Neural progenitor cell (in vitro differentiated cells): ENCODE data around the gene L3HYPDH. TPM values are rescaled to one million over a fixed set of nuclear protein-coding genes. Genes with fewer than 3 reads are reported as not detected.

ENCODE experiments used
- DNase-seq: peaks from one replicate; pipeline ENCODE4 v3.0.0-alpha.2; 2016; ENCODE audit warnings: low spot score
- H2AFZ ChIP-seq: fragments of 200-600 bp; sonication (generic); replicated peaks from 2 replicates; pipeline ENCODE4 v1.6.1; 2016; ENCODE audit warnings: antibody characterized with exemption
- H3F3A ChIP-seq: fragments of 200-600 bp; sonication (generic); 2 replicates; pipeline ENCODE4 v1.6.1; 2016; ENCODE audit warnings: antibody characterized with exemption, low read depth
- H3K27ac ChIP-seq: fragments of 200-600 bp; sonication (generic); 2 replicates; pipeline ENCODE4 v1.5.1; 2016; ENCODE audit warnings: mild to moderate bottlenecking
- H3K27me3 ChIP-seq: fragments of 200-600 bp; sonication (generic); 2 replicates; pipeline ENCODE4 v1.6.1; 2016; ENCODE audit warnings: mild to moderate bottlenecking, moderate library complexity
- H3K36me3 ChIP-seq: fragments of 200-600 bp; sonication (generic); 2 replicates; pipeline ENCODE4 v1.5.1; 2016
- H3K4me1 ChIP-seq: fragments of 200-600 bp; sonication (generic); 2 replicates; pipeline ENCODE4 v1.6.1; 2016; ENCODE audit warnings: mixed run types
- H3K4me2 ChIP-seq: fragments of 200-600 bp; sonication (generic); 2 replicates; pipeline ENCODE4 v1.6.1; 2016
- H3K4me3 ChIP-seq: fragments of 200-600 bp; sonication (generic); 2 replicates; pipeline ENCODE4 v1.5.1; 2016
- H3K79me2 ChIP-seq: fragments of 200-600 bp; sonication (generic); 2 replicates; pipeline ENCODE4 v1.6.1; 2016; ENCODE audit warnings: low read depth
- H3K9ac ChIP-seq: fragments of 200-600 bp; sonication (generic); 2 replicates; pipeline ENCODE4 v1.6.1; 2016
- H3K9me3 ChIP-seq: fragments of 200-600 bp; sonication (generic); 2 replicates; pipeline ENCODE4 v1.5.1; 2016; ENCODE audit warnings: low read depth
- H4K20me1 ChIP-seq: fragments of 200-600 bp; sonication (generic); 2 replicates; pipeline ENCODE4 v1.6.1; 2016; ENCODE audit warnings: low read depth
- H3K27ac Mint-ChIP-seq: 3 replicates; pipeline ENCODE4 v1.8.0; 2021; ENCODE audit warnings: mixed read lengths
- H3K27me3 Mint-ChIP-seq: 2 replicates; pipeline ENCODE4 v1.8.0; 2022; ENCODE audit warnings: low read depth, mild to moderate bottlenecking, inconsistent platforms, moderate library complexity, mixed read lengths; ENCODE audit not compliant: insufficient read depth
- H3K36me3 Mint-ChIP-seq: 3 replicates; pipeline ENCODE4 v1.8.0; 2021; ENCODE audit warnings: mixed read lengths
- H3K4me1 Mint-ChIP-seq: 3 replicates; pipeline ENCODE4 v1.8.0; 2021; ENCODE audit warnings: mixed read lengths
- H3K4me3 Mint-ChIP-seq: 3 replicates; pipeline ENCODE4 v1.8.0; 2021; ENCODE audit warnings: mild to moderate bottlenecking, moderate library complexity, mixed read lengths
- H3K9me3 Mint-ChIP-seq: 3 replicates; pipeline ENCODE4 v1.8.0; 2020; ENCODE audit warnings: mixed read lengths
- CTCF ChIP-seq: fragments of 200-600 bp; sonication (generic); IDR thresholded peaks from 2 replicates; pipeline ENCODE4 v1.5.1; 2017; ENCODE audit warnings: antibody characterized with exemption, mild to moderate bottlenecking
- EZH2 ChIP-seq: fragments of 200-600 bp; sonication (generic); IDR thresholded peaks from 2 replicates; pipeline ENCODE4 v1.6.1; 2017; ENCODE audit warnings: antibody characterized with exemption, mild to moderate bottlenecking, moderate library complexity
- EZH2phosphoT487 ChIP-seq: fragments of 200-600 bp; sonication (generic); IDR thresholded peaks from 2 replicates; pipeline ENCODE4 v1.6.1; 2017; ENCODE audit warnings: antibody characterized with exemption
- total RNA-seq: library from RNA; depleted of rRNA; stranded (reverse); fragments of >200 nt; gene quantifications from 2 replicates; pipeline ENCODE4 v1.2.3, GENCODE V29; 2015; ENCODE audit warnings: low replicate concordance

L3HYPDH gene
- 20.8 and 24.4 TPM in 2 replicates for total RNA-seq

GRCh38 chr14:59483819-59484638 is at the start of gene L3HYPDH, which contains the start of gene JKAMP:
Gene L3HYPDH (minus strand): TSS chr14:59484408. CDS start chr14:59484316, 92 bp downstream.
Gene JKAMP (plus strand): TSS chr14:59484517. CDS start chr14:59484590, 73 bp downstream.
- Histone ChIP-seq H3K27me3 (no peaks in the 10 kb centered on the region), H3K79me2 (peaks cover 70% of the 10 kb centered on the region), H3K4me3 (peak within 1 kb of the TSS; percentile 74), H3K36me3 (peaks cover 14% of the 10 kb centered on the region), H3F3A (peaks cover 7% of the 10 kb centered on the region), H3K4me2 (peak within 1 kb of the TSS; percentile 89), H4K20me1 (peaks cover 34% of the 10 kb centered on the region), H3K27ac (peak within 1 kb of the TSS; percentile 79), H2AFZ (peak within 1 kb of the TSS; percentile 90), H3K9me3 (no peaks in the 10 kb centered on the region), H3K9ac (peak within 1 kb of the TSS; percentile 77), H3K4me1 (peaks cover 10% of the 10 kb centered on the region)
- no peaks in the 10 kb centered on the region for H3K27me3 Mint-ChIP-seq
- H3K36me3 Mint-ChIP-seq: peaks cover 9% of the 10 kb centered on the region
- peak within 1 kb of the TSS; percentile 98 for H3K4me3 Mint-ChIP-seq
- no peaks in the 10 kb centered on the region for H3K9me3 Mint-ChIP-seq
- H3K4me1 Mint-ChIP-seq: peaks cover 25% of the 10 kb centered on the region
- TF ChIP-seq EZH2: peak; percentile 9
- no peak for TF ChIP-seq EZH2phosphoT487
- peak; percentile 66 for TF ChIP-seq CTCF
- DNase-seq: peak; percentile 99
- H3K27ac Mint-ChIP-seq: peak within 1 kb of the TSS; percentile 92

DNA sequence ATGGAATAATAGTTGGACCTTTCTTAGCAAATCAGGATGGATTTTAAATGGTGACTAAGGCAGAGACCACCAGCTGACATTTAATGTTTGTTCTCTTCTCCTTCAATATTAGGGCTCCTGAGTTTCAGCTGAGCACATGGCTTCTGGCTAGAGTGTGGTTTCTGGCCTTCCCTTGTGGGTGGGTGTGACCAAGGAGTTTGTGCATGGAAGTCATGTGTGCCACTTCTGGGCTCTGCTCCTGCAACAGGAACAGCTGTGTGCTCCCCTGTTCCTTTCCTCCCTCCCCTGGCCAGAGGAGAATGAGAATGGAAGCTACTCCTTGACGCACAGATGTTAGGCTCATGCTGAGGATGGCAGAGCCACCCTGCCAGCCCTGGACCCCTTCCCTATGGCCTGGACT is 48.2 kb upstream of the L3HYPDH start:
- no peak overlapping the region for H3K4me3 Mint-ChIP-seq
- Histone ChIP-seq H3K27me3 (no peaks in the 10 kb centered on the region), H3K36me3 (no peaks in the 10 kb centered on the region), H3K4me2 (no peak overlapping the region), H3K27ac (no peak overlapping the region), H4K20me1 (no peaks in the 10 kb centered on the region), H3K4me3 (no peak overlapping the region), H2AFZ (no peak overlapping the region), H3K4me1 (peaks cover 7% of the 10 kb centered on the region), H3F3A (no peaks in the 10 kb centered on the region), H3K9ac (no peak overlapping the region), H3K79me2 (no peaks in the 10 kb centered on the region), H3K9me3 (peaks cover 3% of the 10 kb centered on the region)
- TF ChIP-seq EZH2phosphoT487 (no peak), EZH2 (no peak), CTCF (no peak)
- DNase-seq: no peak
- no peaks in the 10 kb centered on the region for H3K36me3 Mint-ChIP-seq
- peaks cover 3% of the 10 kb centered on the region for H3K27me3 Mint-ChIP-seq
- H3K27ac Mint-ChIP-seq: no peak overlapping the region
- no peaks in the 10 kb centered on the region for H3K4me1 Mint-ChIP-seq
- H3K9me3 Mint-ChIP-seq: peaks cover 9% of the 10 kb centered on the region

DNA sequence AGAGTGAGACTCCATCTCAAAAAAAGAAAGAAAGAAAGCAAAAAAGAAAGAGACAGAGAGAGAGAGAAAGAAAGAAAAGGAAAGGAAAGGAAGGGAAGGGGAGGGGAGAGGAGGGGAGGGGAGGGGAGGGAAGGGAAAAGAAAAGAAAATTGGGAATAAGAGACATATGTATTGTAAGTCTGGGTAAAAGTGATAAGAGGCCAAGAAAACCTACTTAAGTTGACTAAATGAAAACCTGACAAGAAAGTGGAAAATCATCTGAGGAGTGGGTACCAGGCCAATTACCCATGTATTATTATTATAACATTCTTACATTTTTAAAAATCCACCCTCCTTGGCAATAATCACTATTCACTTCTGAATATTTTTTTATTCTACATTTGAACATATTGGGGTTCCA is 46.1 kb upstream of the L3HYPDH start:
- no peak overlapping the region for H3K4me3 ChIP-seq
- H3K4me1 Mint-ChIP-seq: no peaks in the 10 kb centered on the region
- no peak overlapping the region for H3K27ac Mint-ChIP-seq
- no peak overlapping the region for H2AFZ ChIP-seq
- no peaks in the 10 kb centered on the region for H3K36me3 Mint-ChIP-seq
- H4K20me1 ChIP-seq: no peaks in the 10 kb centered on the region
- H3K36me3 ChIP-seq: no peaks in the 10 kb centered on the region
- H3K27me3 Mint-ChIP-seq: peaks cover 3% of the 10 kb centered on the region
- peaks cover 3% of the 10 kb centered on the region for H3K9me3 ChIP-seq
- no peaks in the 10 kb centered on the region for H3F3A ChIP-seq
- no peaks in the 10 kb centered on the region for H3K79me2 ChIP-seq
- H3K27me3 ChIP-seq: no peaks in the 10 kb centered on the region
- H3K9me3 Mint-ChIP-seq: peaks cover 9% of the 10 kb centered on the region
- no peak for DNase-seq
- H3K4me1 ChIP-seq: peaks cover 7% of the 10 kb centered on the region
- no peak for TF ChIP-seq EZH2phosphoT487
- TF ChIP-seq EZH2: no peak
- TF ChIP-seq CTCF: no peak
- H3K4me3 Mint-ChIP-seq: no peak overlapping the region
- H3K4me2 ChIP-seq: no peak overlapping the region
- H3K9ac ChIP-seq: no peak overlapping the region
- no peak overlapping the region for H3K27ac ChIP-seq
